ENCODE results near the gene FBLN7.

Gene FBLN7

GRCh38 chr2:112185131-112185530, 46.9 kb downstream of the FBLN7 start:
- ChIA-PET POLR2A (no interaction called here), CTCF (no interaction called here)
- H3K9me3 ChIP-seq (ENCODE audit: control insufficient read depth, insufficient read depth, low read depth, low read length), result no peaks in the 10 kb centered on the region
- no peaks in the 10 kb centered on the region for H3K36me3 ChIP-seq (ENCODE audit: control insufficient read depth in 2 of 2, insufficient read depth in 1 of 2, low read length in 2 of 2)
- H3K4me1 ChIP-seq (ENCODE audit: control insufficient read depth, insufficient read depth, low read length), result no peaks in the 10 kb centered on the region
- H3K27ac ChIP-seq (ENCODE audit: extremely low read depth, low read depth, low read length), result no peak overlapping the region
- H3K4me3 ChIP-seq (ENCODE audit: low read depth, low read length), result no peak overlapping the region
- TF ChIP-seq ZNF629 (tag by site-specific recombination; IDR thresholded peaks at IDR 0.05) (no peak), ZNF121 (tag by site-specific recombination; IDR thresholded peaks at IDR 0.05) (no peak), ZBTB6 (tag by site-specific recombination; IDR thresholded peaks at IDR 0.05) (no peak), ZBTB48 (tag by site-specific recombination; IDR thresholded peaks at IDR 0.05) (no peak), BCL11B (tag by site-specific recombination; IDR thresholded peaks at IDR 0.05; ENCODE audit: low read depth) (no peak)

GRCh38 chr2:112187046-112187715, 49.0 kb downstream of the FBLN7 start:
- H3K4me3 ChIP-seq (ENCODE audit: low read depth, low read length), result no peak overlapping the region
- ChIA-PET POLR2A (no interaction called here), CTCF (no interaction called here)
- H3K9me3 ChIP-seq (ENCODE audit: control insufficient read depth, insufficient read depth, low read depth, low read length), result no peaks in the 10 kb centered on the region
- no peak overlapping the region for H3K27ac ChIP-seq (ENCODE audit: extremely low read depth, low read depth, low read length)
- no peaks in the 10 kb centered on the region for H3K4me1 ChIP-seq (ENCODE audit: control insufficient read depth, insufficient read depth, low read length)
- H3K36me3 ChIP-seq (ENCODE audit: control insufficient read depth in 2 of 2, insufficient read depth in 1 of 2, low read length in 2 of 2), result no peaks in the 10 kb centered on the region
- TF ChIP-seq ZNF677 (tag by site-specific recombination; IDR thresholded peaks at IDR 0.05) (no peak), ZBTB8A (tag by site-specific recombination; IDR thresholded peaks at IDR 0.05) (no peak), ZBTB49 (tag by site-specific recombination; IDR thresholded peaks at IDR 0.05; ENCODE audit: low read depth) (no peak), ZNF354C (tag by site-specific recombination; IDR thresholded peaks at IDR 0.05; ENCODE audit: borderline replicate concordance, low read depth) (no peak), ZNF280D (tag by site-specific recombination; IDR thresholded peaks at IDR 0.05) (no peak), ZNF280C (tag by site-specific recombination; IDR thresholded peaks at IDR 0.05) (no peak), ZNF391 (tag by site-specific recombination; IDR thresholded peaks at IDR 0.05; ENCODE audit: borderline replicate concordance, low read depth) (no peak), ZNF350 (tag by site-specific recombination; IDR thresholded peaks at IDR 0.05) (no peak), PRDM10 (tag by site-specific recombination; IDR thresholded peaks at IDR 0.05) (no peak), ZBTB48 (tag by site-specific recombination; IDR thresholded peaks at IDR 0.05) (no peak), ZNF529 (tag by site-specific recombination; IDR thresholded peaks at IDR 0.05; ENCODE audit: insufficient replicate concordance) (no peak), SP3 (tag by site-specific recombination; IDR thresholded peaks at IDR 0.05) (no peak), ZNF664 (tag by site-specific recombination; IDR thresholded peaks at IDR 0.05) (no peak), ZNF138 (tag by site-specific recombination; IDR thresholded peaks at IDR 0.05; ENCODE audit: borderline replicate concordance) (no peak), ZNF23 (tag by site-specific recombination; IDR thresholded peaks at IDR 0.05; ENCODE audit: borderline replicate concordance) (no peak), TCF7L2 (IDR thresholded peaks at IDR 0.05; ENCODE audit: borderline replicate concordance, low read depth, low read length) (no peak), ZNF658 (tag by site-specific recombination; IDR thresholded peaks at IDR 0.05) (no peak)

Measured in HEK293 (cell line).